ENCODE measurements around the gene C3orf20. TPM values are rescaled to one million over a fixed set of nuclear protein-coding genes. Genes with fewer than 3 reads are reported as not detected.
A peak's percentile ranks its signal among the peaks of the same experiment; 100 is the strongest.
"Not testable (repeated sequence)": the region's sequence is repeated elsewhere in the genome, so short reads cannot be mapped to it uniquely, and the experiment has no call there.

Gene C3orf20
- total RNA-seq, 1 donor from 2014 or later, result 0.24 TPM

GRCh38 chr3:14801668-14802380 lies 126.9 kb downstream of the C3orf20 start:
- ATAC-seq, result no peak

GRCh38 chr3:14802381-14802731 lies 127.4 kb downstream of the C3orf20 start:
- ATAC-seq, result no peak

- ATAC-seq, result peak; percentile 40
These were observed 128.4 kb downstream of the C3orf20 start for GRCh38 chr3:14803101-14803980.

GRCh38 chr3:14803981-14804834 lies 129.3 kb downstream of the C3orf20 start:
- ATAC-seq, result peak; percentile 42

GRCh38 chr3:14804835-14805780 lies 130.2 kb downstream of the C3orf20 start:
- ATAC-seq, result no peak

GRCh38 chr3:14805961-14806537 lies 131.1 kb downstream of the C3orf20 start:
- no peak for ATAC-seq

GRCh38 chr3:14806641-14807263 lies 131.8 kb downstream of the C3orf20 start:
- ATAC-seq, result no peak

GRCh38 chr3:14808025-14808424 lies 133.1 kb downstream of the C3orf20 start:
- ATAC-seq, result no peak

- ATAC-seq, result no peak
These were observed 133.7 kb downstream of the C3orf20 start for GRCh38 chr3:14808502-14809266.

- ATAC-seq, result not testable (repeated sequence)
These were observed 134.7 kb downstream of the C3orf20 start for GRCh38 chr3:14809611-14810010.

GRCh38 chr3:14810070-14810791 lies 135.3 kb downstream of the C3orf20 start:
- ATAC-seq, result no peak

GRCh38 chr3:14810801-14811661 lies 136.1 kb downstream of the C3orf20 start:
- no peak for ATAC-seq

- ATAC-seq, result no peak
These were observed 136.7 kb downstream of the C3orf20 start for GRCh38 chr3:14811684-14812083.

- no peak for ATAC-seq
These were observed 137.4 kb downstream of the C3orf20 start for GRCh38 chr3:14812196-14812790.

GRCh38 chr3:14814411-14814871 lies 139.5 kb downstream of the C3orf20 start:
- ATAC-seq, result no peak

GRCh38 chr3:14816359-14816758 lies 141.4 kb downstream of the C3orf20 start:
- no peak for ATAC-seq

- no peak for ATAC-seq
These were observed 144.0 kb downstream of the C3orf20 start, which contains the start of gene FGD5 for GRCh38 chr3:14818804-14819500. Gene FGD5 (plus strand): TSS chr3:14818962. CDS start chr3:14819072, 110 bp downstream.

Measured in esophagus mucosa (tissue), 1 donor.